AG20443 (cell line): Measurements from ENCODE around the gene PCDHB11.
A peak's percentile ranks its signal among the peaks of the same experiment; 100 is the strongest.
"Not testable (repeated sequence)": the region's sequence is repeated elsewhere in the genome, so short reads cannot be mapped to it uniquely, and the experiment has no call there.

Source experiments
- DNase-seq: peaks from one replicate; pipeline ENCODE4 v3.0.0; 2012; ENCODE audit warnings: low spot score, mixed read lengths

The PCDHB11 gene

GRCh38 chr5:141236516-141237313, 37.3 kb downstream of the PCDHB11 start:
- DNase-seq = no peak

DNA sequence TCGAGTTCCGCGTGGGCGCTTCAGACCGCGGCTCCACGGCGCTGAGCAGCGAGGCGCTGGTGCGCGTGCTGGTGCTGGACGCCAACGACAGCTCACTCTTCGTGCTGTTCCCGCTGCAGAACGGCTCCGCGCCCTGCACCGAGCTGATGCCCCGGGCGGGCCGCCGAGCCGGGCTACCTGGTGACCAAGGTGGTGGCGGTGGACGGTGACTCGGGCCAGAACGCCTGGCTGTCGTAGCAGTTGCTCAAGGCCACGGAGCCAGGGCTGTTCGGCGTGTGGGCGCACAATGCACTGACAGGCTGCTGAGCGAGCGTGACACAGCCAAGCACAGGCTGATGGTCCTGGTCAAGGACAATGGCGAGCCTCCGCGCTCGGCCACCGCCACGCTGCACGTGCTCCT, 42.1 kb downstream of the PCDHB11 start:
- no peak for DNase-seq

DNA sequence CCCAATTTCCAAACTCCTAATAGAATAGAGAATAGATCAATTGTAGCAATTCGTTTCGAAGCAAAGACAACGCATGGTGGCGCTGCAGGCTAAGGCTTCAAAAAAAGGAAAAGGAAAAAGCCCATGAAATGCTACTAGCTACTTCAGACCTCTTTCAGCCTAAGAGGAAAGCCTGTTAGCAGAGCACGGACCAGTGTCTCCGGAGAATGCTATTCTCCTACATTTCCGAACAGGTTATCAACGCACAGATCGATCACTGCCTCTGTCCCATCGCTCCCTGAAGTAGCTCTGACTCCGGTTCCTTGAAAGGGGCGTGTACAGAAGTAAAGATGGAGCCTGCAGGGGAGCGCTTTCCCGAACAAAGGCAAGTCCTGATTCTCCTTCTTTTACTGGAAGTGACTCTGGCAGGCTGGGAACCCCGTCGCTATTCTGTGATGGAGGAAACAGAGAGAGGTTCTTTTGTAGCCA, 45.9 kb downstream of the PCDHB11 start, which contains the start of gene PCDHB15:
Gene PCDHB15, plus strand, starts transcription at position 146 of the 468 bp plus-strand sequence. Its CDS starts 184 bp downstream, at position 330.
- peak; percentile 12 for DNase-seq

GRCh38 chr5:141246971-141247370, 47.5 kb downstream of the PCDHB11 start:
- DNase-seq = not testable (repeated sequence)

DNA sequence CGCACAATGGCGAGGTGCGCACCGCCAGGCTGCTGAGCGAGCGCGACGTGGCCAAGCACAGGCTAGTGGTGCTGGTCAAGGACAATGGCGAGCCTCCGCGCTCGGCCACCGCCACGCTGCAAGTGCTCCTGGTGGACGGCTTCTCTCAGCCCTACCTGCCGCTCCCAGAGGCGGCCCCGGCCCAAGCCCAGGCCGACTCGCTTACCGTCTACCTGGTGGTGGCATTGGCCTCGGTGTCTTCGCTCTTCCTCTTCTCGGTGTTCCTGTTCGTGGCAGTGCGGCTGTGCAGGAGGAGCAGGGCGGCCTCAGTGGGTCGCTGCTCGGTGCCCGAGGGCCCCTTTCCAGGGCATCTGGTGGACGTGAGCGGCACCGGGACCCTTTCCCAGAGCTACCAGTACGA, 48.0 kb downstream of the PCDHB11 start:
- not testable (repeated sequence) for DNase-seq

- DNase-seq = no peak
Observed at GRCh38 chr5:141250576-141250975, 51.1 kb downstream of the PCDHB11 start.
